Femur (tissue), 1 donor: ENCODE results near the gene COMMD6.
A peak's percentile ranks its signal among the peaks of the same experiment; 100 is the strongest.

Experiments used
- DNase-seq: peaks from one replicate; pipeline ENCODE4 v3.0.0-alpha.2; 2017

COMMD6 gene

DNA sequence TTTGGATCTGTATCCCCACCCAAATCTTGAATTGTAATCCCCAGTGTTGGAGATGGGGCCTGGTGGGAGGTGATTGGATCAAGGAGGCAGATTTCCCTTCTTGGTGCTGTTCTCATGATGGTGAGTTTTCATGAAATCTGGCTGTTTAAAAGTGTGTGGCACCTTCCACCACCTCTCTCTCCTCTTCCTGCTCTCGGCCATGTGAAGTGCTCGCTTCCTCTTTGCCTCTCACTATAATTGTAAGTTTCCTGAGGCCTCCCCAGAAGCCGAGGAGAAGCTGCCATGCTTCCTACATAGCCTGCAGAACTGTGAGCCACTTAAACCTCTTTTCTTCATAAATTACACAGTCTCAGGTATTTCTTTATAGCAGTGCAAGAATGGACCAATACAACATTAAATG lies 15.7 kb downstream of the COMMD6 start:
- no peak for DNase-seq

- no peak for DNase-seq
Measured at GRCh38 chr13:75518439-75519088, 19.1 kb downstream of the COMMD6 start.

GRCh38 chr13:75514080-75514995 lies 23.3 kb downstream of the COMMD6 start:
- no peak for DNase-seq

GRCh38 chr13:75513271-75513670 lies 24.4 kb downstream of the COMMD6 start:
- DNase-seq = no peak

DNA sequence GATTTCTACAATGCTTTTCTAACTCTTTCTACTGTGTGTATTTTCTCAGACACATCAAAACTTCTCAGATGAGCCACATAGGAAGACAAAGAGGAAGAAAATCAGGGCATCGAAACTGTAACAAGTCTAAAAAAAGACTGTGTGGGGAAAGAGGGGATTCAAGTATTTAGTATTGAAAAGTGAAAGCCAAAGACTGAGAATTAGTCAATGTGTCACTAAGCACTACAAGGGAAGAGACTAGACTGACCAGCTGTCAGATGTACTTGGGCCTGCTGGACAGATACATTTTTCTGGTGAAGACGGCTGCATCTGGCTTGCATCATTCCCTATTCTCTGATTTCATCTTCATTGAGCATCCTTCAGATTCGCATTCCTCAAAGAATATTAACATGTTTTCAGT lies 25.4 kb downstream of the COMMD6 start:
- DNase-seq = no peak

DNA sequence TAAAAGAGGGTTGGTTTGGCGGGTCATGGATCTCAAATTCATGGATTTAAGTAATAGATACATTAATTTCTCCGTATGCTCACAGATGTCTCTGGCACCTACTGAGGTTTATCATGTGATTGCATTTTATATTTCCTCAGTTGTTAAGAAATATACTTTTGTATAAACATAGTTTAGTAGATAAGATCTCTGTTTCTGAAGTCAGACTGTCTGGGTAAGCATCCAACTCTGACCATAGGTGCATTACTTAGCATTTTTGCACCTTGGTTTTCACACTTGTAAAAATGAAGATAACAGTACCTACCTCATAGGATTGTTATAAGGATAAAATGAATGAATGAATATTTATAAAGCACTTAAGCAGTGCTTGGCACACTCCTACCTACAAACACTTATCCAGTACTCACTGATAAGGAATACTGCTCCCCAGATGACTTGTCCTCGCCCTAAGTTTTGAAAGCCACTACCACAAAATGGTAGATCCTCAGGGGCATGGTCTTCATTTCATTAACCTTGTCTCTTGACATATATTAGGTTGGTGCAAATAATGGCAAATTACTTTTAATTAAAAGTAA lies 26.5 kb downstream of the COMMD6 start:
- DNase-seq = no peak

GRCh38 chr13:75508002-75508548 lies 29.6 kb downstream of the COMMD6 start:
- no peak for DNase-seq

DNA sequence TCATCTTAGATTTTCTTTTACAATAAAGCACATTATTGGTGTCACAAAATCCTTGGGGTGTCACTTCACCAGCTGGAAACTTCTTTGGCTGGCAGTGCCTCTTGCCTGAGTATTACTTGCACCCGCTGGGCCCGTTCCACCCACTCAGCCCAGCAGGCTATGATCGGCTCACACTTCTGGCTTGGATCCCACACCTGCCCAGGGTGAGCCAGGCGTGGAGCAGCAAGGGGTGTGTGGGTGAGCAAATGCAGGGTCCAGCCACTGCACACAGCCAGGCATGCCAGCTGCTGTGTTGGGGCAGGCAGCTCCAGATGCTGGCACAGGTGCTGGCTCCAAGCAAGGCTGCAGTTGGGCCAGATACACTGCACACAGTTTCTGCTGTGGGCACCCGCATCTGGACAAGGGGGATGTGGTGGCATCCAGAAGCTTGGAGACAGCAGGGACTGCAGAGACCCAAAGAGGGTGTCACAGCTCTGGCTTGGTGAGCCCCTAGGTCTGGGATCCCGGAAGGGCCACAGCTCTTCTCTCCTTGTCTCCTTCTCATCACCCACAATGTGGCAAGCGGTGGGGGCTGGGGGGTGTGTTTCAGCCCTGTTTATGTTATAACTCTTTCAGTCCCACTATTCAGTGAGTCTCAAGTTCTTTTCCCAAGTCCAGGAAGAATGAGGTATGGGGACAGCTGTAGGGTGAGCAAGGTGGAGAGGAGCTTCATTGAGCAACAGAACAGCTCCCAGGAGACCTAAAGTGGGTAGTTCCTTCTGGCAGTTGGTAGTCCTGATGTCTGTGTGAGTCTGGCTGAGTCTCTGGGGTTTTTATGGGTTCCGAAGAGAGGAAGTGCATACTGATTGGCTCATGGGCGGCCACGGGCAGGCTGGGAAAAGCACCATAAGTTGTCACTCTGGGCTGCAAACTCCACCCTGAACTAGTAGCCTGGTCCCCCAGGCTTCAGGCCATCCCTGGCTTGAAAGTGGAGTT lies 30.3 kb downstream of the COMMD6 start:
- no peak for DNase-seq

DNA sequence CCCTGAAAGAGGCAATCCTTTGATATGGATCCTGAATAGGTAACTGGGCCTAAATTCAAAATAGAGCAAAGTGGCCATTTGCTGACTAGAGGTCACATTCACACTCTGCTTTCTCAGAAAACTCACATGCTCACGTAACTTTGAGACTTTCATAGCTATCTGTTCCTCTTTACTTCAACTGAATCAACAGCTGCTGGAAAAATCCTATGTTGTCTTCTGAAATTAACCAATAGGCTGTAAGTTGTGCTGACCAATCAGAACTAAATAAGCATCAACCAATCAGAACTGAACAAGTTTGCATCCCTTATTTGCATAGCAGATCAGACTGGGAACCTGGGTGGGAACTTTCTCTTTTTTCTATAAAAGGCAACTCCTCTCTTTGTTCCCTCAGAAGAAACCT lies 31.6 kb downstream of the COMMD6 start:
- no peak for DNase-seq

GRCh38 chr13:75505327-75505726 lies 32.3 kb downstream of the COMMD6 start:
- no peak for DNase-seq

- DNase-seq = no peak
Measured at GRCh38 chr13:75495938-75496337, 41.7 kb downstream of the COMMD6 start.

DNA sequence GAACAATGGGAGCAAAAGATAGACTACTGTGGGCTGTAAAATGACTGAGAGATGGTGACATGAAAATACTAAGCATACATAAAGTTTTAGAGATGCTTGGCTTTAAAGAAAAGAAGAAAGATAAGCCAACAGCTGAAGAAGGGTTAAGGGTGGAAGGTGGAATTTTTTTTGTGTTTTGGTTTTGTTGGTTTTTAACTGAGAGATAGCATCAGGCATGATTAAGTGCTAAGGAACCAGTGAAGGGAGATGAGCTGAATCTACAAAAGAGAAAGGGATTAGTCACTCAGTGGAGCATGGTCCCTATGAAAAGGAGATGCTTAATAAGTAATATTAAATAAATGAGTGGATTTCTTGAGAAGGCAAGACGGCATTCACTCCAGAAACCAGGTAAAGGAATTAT lies 43.1 kb downstream of the COMMD6 start:
- DNase-seq = no peak

DNA sequence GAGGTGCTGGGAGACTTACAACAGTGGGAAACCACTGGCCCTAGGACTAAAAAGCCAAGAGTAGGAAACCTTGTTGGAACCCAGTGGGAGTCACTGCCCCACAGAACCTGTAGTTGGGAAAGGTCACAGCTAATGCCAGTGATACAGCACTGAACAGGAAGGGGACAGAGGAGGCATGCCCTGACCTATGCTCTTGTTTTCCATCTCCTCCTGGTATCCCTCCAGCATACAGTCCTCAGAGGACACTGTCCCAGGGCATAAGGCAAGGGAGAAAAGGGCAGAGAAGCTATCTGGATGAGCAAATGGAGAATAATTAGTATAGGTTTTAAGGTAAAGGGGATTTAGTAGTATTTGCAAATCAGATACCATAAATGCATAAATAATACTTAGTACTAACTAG lies 44.5 kb downstream of the COMMD6 start:
- no peak for DNase-seq

GRCh38 chr13:75492389-75492788 lies 45.3 kb downstream of the COMMD6 start:
- DNase-seq = no peak

DNA sequence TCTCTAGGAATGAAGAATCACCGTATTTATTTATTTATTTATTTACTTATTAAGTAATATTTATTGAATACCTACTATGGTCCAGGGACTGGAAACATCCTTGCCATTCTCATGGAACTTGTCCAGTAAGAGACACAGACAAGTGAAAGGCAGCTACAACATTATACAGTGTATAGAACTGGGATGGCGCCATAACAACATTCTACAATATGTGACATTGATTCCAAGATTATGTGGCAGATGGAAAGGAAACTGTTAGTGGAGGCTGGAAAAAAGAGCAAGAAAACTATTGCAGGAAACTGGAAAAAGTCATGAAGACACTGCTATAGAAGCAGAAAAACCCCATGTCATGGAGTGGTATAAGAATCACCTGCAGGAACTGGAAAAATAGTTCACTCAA lies 46.3 kb downstream of the COMMD6 start:
- DNase-seq = no peak

DNA sequence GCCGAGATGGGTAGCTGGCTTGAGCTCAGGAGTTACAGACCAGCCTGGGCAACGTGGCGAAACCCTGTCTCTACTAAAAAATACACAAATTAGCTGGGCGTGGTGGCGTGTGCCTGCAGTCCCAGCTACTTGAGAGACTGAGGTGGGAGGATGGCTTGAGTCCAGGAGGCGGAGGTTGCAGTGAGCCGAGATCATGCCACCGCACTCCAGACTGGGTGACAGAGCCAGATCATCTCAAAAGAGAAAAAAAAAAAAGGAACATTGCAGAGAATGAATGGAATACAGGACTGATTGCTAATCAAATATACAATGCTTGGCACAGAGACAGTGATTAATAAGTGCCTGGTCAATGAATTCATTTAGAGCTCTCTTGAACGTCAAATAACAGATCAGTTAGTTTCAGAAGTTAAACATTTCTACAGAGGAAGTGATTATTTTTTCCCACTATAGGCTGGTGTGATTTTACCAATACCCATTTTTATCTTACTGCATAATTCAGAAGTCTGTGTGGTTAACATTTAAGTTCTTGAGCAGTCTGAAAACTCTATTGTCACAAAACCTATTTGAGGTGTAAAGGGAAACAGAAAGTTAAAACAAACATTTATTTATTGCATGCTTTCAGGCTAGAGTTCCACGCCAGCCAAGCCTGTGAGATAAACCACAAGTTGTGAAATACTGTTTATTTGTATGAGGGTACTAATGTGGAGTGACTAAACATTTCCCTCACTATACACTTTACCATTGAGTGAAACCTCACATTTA lies 48.0 kb downstream of the COMMD6 start:
- no peak for DNase-seq

DNA sequence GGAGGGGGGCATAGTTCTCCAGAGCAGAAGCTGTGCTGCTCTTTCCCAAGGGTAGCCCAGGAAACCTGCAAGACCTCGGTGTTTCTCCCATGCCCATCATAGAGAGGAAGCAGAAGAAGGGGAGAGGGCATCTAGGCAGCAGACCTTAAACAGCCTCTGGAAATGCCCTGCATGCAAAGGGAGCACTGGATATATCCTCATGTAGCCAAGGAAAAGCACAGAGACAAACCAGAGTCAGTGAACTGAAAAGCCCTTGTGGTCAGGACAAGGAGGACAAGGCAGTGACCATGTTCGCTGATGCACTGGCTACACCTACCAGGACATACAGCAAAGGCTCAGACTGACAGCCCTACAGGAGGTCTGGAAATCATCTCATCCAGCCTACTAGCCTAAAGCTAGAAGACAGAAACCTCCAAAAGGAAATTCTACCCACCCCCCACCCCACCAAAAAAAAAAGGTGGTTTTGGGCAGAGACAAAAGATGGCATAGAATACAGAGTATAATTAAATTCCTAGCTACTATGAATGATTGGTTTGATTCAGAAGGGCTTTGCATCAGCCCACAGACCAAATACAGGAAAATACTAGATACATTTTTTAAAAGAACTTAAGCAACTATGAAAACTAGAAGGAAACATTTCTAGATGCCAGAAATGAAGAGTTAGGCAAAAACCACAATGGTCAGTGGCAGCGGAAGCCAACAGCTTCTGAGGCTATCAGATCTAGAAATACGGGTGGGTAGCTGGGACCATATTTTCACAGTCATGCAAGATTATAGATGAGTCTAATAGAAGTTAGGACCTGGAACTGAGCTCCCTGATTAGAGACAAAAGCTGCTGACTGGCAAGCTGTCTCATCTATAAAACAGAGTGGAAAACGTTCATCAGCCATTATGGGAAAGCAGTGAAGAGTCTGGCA lies 51.2 kb downstream of the COMMD6 start:
- peak; percentile 30 for DNase-seq

GRCh38 chr13:75485286-75486062 lies 52.2 kb downstream of the COMMD6 start:
- no peak for DNase-seq

GRCh38 chr13:75482820-75483079 lies 54.9 kb downstream of the COMMD6 start:
- DNase-seq = no peak
